Neuronal stem cell (in vitro differentiated cells): ENCODE results near the gene OPRL1.
A peak's percentile ranks its signal among the peaks of the same experiment; 100 is the strongest.
"Not testable (repeated sequence)": the region's sequence is repeated elsewhere in the genome, so short reads cannot be mapped to it uniquely, and the experiment has no call there.

Source experiments
- DNase-seq: peaks from one replicate; pipeline ENCODE4 v3.0.0-alpha.2; 2013; ENCODE audit warnings: low spot score
- H2AFZ ChIP-seq: one replicate; pipeline ENCODE4 v1.6.1; 2013; ENCODE audit warnings: mild to moderate bottlenecking, low read length, inconsistent platforms
- H2AK5ac ChIP-seq: 2 replicates; pipeline ENCODE4 v1.6.1; 2013; ENCODE audit warnings: low read depth, mild to moderate bottlenecking, inconsistent platforms, low read length, moderate library complexity, mixed read lengths
- H2BK120ac ChIP-seq: 2 replicates; pipeline ENCODE4 v1.6.1; 2013; ENCODE audit warnings: low read depth, mild to moderate bottlenecking, inconsistent platforms, low read length, moderate library complexity, mixed read lengths
- H2BK12ac ChIP-seq: one replicate; pipeline ENCODE4 v1.6.1; 2013; ENCODE audit warnings: low read length, inconsistent platforms
- H2BK15ac ChIP-seq: 2 replicates; pipeline ENCODE4 v1.6.1; 2013; ENCODE audit warnings: mild to moderate bottlenecking, low read length, inconsistent platforms, mixed read lengths
- H2BK5ac ChIP-seq: one replicate; pipeline ENCODE4 v1.6.1; 2013; ENCODE audit warnings: inconsistent platforms, mild to moderate bottlenecking, low read length, moderate library complexity
- H3K14ac ChIP-seq: one replicate; pipeline ENCODE4 v1.6.1; 2013; ENCODE audit warnings: low read length, inconsistent platforms
- H3K18ac ChIP-seq: 2 replicates; pipeline ENCODE4 v1.6.1; 2013; ENCODE audit warnings: low read length, inconsistent platforms
- H3K23ac ChIP-seq: 2 replicates; pipeline ENCODE4 v1.6.1; 2013; ENCODE audit warnings: low read depth, mild to moderate bottlenecking, mixed read lengths, low read length, inconsistent platforms; ENCODE audit not compliant: poor library complexity
- H3K27ac ChIP-seq: replicated peaks from 3 replicates; pipeline ENCODE4 v1.5.1; 2013; ENCODE audit warnings: low read length, inconsistent platforms
- H3K27me3 ChIP-seq, 3 experiments: 2 replicates each; pipeline ENCODE4 v1.6.1; 2013; ENCODE audit warnings: low read length in 3 of 3, mild to moderate bottlenecking in 2 of 3, inconsistent platforms in 1 of 3, low read depth in 1 of 3, mixed read lengths in 1 of 3, moderate library complexity in 1 of 3; ENCODE audit not compliant: control insufficient read depth in 3 of 3, insufficient read depth in 3 of 3
- H3K36me3 ChIP-seq, 2 donors: replicated peaks in 1 of 2; 2 replicates each; pipeline ENCODE4 v1.6.1; 2013; ENCODE audit warnings: low read length in 2 of 2; ENCODE audit not compliant: control insufficient read depth in 2 of 2, insufficient read depth in 2 of 2
- H3K4ac ChIP-seq: 2 replicates; pipeline ENCODE4 v1.6.1; 2013; ENCODE audit warnings: inconsistent platforms, mild to moderate bottlenecking, low read length, moderate library complexity
- H3K4me1 ChIP-seq, 2 donors: 1 replicate in 1 of 2; 2 replicates in 1 of 2; pipeline ENCODE4 v1.6.1; 2013; ENCODE audit warnings: low read length in 2 of 2, low read depth in 1 of 2; ENCODE audit not compliant: control insufficient read depth in 2 of 2, insufficient read depth in 1 of 2
- H3K4me2 ChIP-seq: one replicate; pipeline ENCODE4 v1.6.1; 2013; ENCODE audit warnings: mild to moderate bottlenecking, low read length, inconsistent platforms; ENCODE audit not compliant: insufficient read depth, poor library complexity, severe bottlenecking
- H3K4me3 ChIP-seq, 2 donors: 2 replicates each; pipeline ENCODE4 v1.5.1; 2013; ENCODE audit warnings: low read length in 2 of 2, mild to moderate bottlenecking in 2 of 2, inconsistent platforms in 1 of 2, moderate library complexity in 1 of 2
- H3K79me1 ChIP-seq: one replicate; pipeline ENCODE4 v1.6.1; 2013; ENCODE audit warnings: low read depth, mild to moderate bottlenecking, inconsistent platforms, low read length, moderate library complexity
- H3K9ac ChIP-seq: one replicate; pipeline ENCODE4 v1.6.1; 2013; ENCODE audit warnings: mild to moderate bottlenecking, low read depth, low read length, inconsistent platforms; ENCODE audit not compliant: poor library complexity
- H3K9me3 ChIP-seq, 2 donors: replicated peaks in 1 of 2; 2 replicates each; pipeline versions ENCODE3 to v1.6.1; 2013; ENCODE audit warnings: low read length in 2 of 2, mild to moderate bottlenecking in 2 of 2, inconsistent platforms in 1 of 2, low read depth in 1 of 2, mixed read lengths in 1 of 2, moderate library complexity in 1 of 2; ENCODE audit not compliant: control insufficient read depth in 2 of 2, insufficient read depth in 1 of 2
- H4K8ac ChIP-seq: one replicate; pipeline ENCODE4 v1.6.1; 2013; ENCODE audit warnings: low read depth, mild to moderate bottlenecking, inconsistent platforms, low read length, moderate library complexity
- H4K91ac ChIP-seq: one replicate; pipeline ENCODE4 v1.6.1; 2013; ENCODE audit warnings: low read length, low read depth, mild to moderate bottlenecking, inconsistent platforms; ENCODE audit not compliant: poor library complexity
- WGBS, 2 donors: extraction: QIAGEN DNeasy Blood & Tissue Kit; methylation state at CpG; one replicate each; pipeline ENCODE4 v1.1.7; 2013; ENCODE audit warnings: missing lambda C conversion rate in 2 of 2, mixed read lengths in 1 of 2; ENCODE audit not compliant: insufficient read length in 2 of 2, insufficient replicate concordance in 1 of 2; ENCODE audit errors: extremely low coverage in 2 of 2; 5-methylcytosine and 5-hydroxymethylcytosine counted together

The OPRL1 gene

DNA sequence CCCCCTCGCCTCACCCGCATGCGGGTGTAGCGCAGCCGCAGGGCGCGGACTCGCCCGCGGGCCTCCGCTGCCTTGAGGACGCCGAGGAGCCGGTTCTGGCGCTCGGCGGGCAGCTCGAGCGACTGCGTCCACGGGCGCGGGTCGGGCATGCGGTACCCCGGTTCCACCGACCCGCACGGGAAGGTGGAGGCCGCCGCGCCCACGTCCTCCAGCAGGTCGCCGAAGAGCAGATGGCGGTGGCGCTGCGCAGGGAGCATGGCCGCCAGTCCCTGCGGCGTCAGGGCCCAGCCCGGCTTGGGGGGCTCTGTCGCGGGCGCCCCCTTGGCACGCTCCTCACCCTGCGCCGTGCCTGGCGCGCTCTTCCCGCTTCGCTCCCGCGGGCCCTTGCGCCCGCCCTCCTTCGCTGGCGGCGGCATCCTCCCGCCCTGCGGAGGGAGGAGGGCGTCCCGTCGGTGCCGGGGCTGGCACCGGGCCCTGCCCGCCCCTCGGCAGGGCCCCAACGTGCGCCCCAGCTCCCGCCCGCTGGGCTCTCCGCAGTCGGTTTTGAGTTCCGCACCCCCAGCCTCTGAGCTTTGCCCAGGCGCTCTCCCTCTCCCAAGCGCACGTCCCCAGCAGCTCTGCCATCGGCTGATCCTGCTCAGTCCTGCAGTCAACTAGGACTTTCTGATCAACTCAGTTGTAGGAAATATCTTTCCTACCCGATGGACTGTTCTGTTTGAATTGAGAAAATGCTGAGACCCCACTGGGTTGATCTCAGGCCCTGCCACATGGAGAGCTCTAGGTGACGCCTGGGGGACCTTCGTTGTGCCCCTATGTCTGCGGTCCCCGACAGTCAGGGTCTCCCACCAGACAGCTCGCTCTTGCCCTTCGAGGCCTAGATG lies 4.2 kb downstream of the OPRL1 start, which contains the start of gene LKAAEAR1:
Gene LKAAEAR1, minus strand, starts transcription at position 595 of the 881 bp plus-strand sequence. Its CDS starts 179 bp downstream, at position 416.
- Histone ChIP-seq H2AK5ac (peak within 1 kb of the TSS; percentile 20), H3K4me2 (peak within 1 kb of the TSS; percentile 91), H4K8ac (peak within 1 kb of the TSS; percentile 65), H4K91ac (no peak within 1 kb of the TSS), H3K9ac (peak within 1 kb of the TSS; percentile 88), H2BK15ac (peak within 1 kb of the TSS; percentile 49), H3K27me3 (peaks cover 2 to 64% (median 42%) of the 10 kb centered on the region in 3 experiments), H3K36me3 (no peaks in the 10 kb centered on the region), H3K4ac (no peak within 1 kb of the TSS), H2AFZ (peak within 1 kb of the TSS; percentile 85), H2BK5ac (no peak within 1 kb of the TSS), H3K27ac (no peak within 1 kb of the TSS), H2BK120ac (no peak within 1 kb of the TSS), H2BK12ac (peak within 1 kb of the TSS; percentile 94), H3K18ac (peak within 1 kb of the TSS; percentile 98), H3K9me3 (peaks cover 8 to 19% of the 10 kb centered on the region in 2 donors), H3K14ac (peak within 1 kb of the TSS; percentile 94), H3K4me3 (peak within 1 kb of the TSS; percentile 28 to 78), H3K23ac (peak within 1 kb of the TSS; percentile 93), H3K4me1 (peaks cover 27 to 43% of the 10 kb centered on the region in 2 donors), H3K79me1 (peaks cover 2% of the 10 kb centered on the region)
- DNase-seq: no peak
- WGBS, 2 donors: no CpG with 5 or more reads among the region's 86 CpGs

GRCh38 chr20:64084685-64085152 lies 4.8 kb downstream of the OPRL1 start:
- Histone ChIP-seq H3K4me3 (peak overlapping the region in 1 of 2 donors; percentile 51), H3K9me3 (peaks cover 8 to 19% of the 10 kb centered on the region in 2 donors), H3K27me3 (peaks cover 2 to 70% (median 42%) of the 10 kb centered on the region in 3 experiments), H3K14ac (no peak overlapping the region), H4K8ac (no peak overlapping the region), H3K4me1 (peaks cover 26 to 40% of the 10 kb centered on the region in 2 donors), H3K23ac (peak overlapping the region; percentile 67), H3K9ac (peak overlapping the region; percentile 50), H2BK15ac (no peak overlapping the region), H3K79me1 (peaks cover 2% of the 10 kb centered on the region), H2BK12ac (no peak overlapping the region), H2BK120ac (no peak overlapping the region), H3K27ac (no peak overlapping the region), H3K18ac (peak overlapping the region; percentile 98), H2AK5ac (peak overlapping the region; percentile 0), H3K36me3 (no peaks in the 10 kb centered on the region), H2BK5ac (no peak overlapping the region), H4K91ac (no peak overlapping the region), H3K4ac (no peak overlapping the region), H2AFZ (no peak overlapping the region), H3K4me2 (peak overlapping the region; percentile 91)
- DNase-seq: no peak
- no CpG with 5 or more reads among the region's 23 CpGs for WGBS, 2 donors

GRCh38 chr20:64086801-64087200 lies 6.9 kb downstream of the OPRL1 start:
- peaks cover 19 to 22% of the 10 kb centered on the region in 2 donors for H3K4me1 ChIP-seq
- no peak overlapping the region for H2BK5ac ChIP-seq
- no peak overlapping the region for H3K18ac ChIP-seq
- no peak overlapping the region for H3K4me3 ChIP-seq
- H3K79me1 ChIP-seq: no peaks in the 10 kb centered on the region
- H3K9me3 ChIP-seq: peaks cover 8 to 19% of the 10 kb centered on the region in 2 donors
- no peaks in the 10 kb centered on the region for H3K36me3 ChIP-seq
- WGBS, 2 donors: no CpG with 5 or more reads among the region's 11 CpGs
- no peak overlapping the region for H2AFZ ChIP-seq
- peaks cover 2 to 70% (median 41%) of the 10 kb centered on the region in 3 experiments for H3K27me3 ChIP-seq
- H3K4me2 ChIP-seq: no peak overlapping the region
- H3K9ac ChIP-seq: no peak overlapping the region
- no peak for DNase-seq
- H3K4ac ChIP-seq: no peak overlapping the region
- no peak overlapping the region for H2AK5ac ChIP-seq
- H3K23ac ChIP-seq: no peak overlapping the region
- H3K27ac ChIP-seq: no peak overlapping the region
- H2BK12ac ChIP-seq: no peak overlapping the region
- no peak overlapping the region for H4K91ac ChIP-seq
- H2BK120ac ChIP-seq: no peak overlapping the region
- H4K8ac ChIP-seq: no peak overlapping the region
- H2BK15ac ChIP-seq: no peak overlapping the region
- no peak overlapping the region for H3K14ac ChIP-seq

DNA sequence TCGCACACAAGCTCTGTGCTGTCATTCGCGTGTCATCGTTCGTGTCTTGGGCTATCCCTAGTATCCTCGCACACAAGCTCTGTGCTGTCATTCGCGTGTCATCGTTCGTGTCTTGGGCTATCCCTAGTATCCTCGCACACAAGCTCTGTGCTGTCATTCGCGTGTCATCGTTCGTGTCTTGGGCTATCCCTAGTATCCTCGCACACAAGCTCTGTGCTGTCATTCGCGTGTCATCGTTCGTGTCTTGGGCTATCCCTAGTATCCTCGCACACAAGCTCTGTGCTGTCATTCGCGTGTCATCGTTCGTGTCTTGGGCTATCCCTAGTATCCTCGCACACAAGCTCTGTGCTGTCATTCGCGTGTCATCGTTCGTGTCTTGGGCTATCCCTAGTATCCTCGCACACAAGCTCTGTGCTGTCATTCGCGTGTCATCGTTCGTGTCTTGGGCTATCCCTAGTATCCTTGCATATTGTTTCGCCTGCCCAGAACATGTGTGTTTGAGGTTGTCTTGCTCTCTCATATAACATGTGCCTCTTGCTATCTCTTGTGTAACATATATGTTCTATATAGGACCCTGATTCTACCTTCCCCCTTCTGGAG lies 7.4 kb downstream of the OPRL1 start:
- not testable (repeated sequence) for H2BK15ac ChIP-seq, H3K4me3 ChIP-seq, H2BK120ac ChIP-seq, H3K79me1 ChIP-seq, H2BK5ac ChIP-seq, H3K18ac ChIP-seq, H3K14ac ChIP-seq, H3K9ac ChIP-seq, DNase-seq, H4K91ac ChIP-seq, H4K8ac ChIP-seq, H3K23ac ChIP-seq, H3K36me3 ChIP-seq, H2AK5ac ChIP-seq, H3K4ac ChIP-seq, H3K4me2 ChIP-seq, H3K27ac ChIP-seq, H2AFZ ChIP-seq, H2BK12ac ChIP-seq
- Histone ChIP-seq H3K27me3 (peaks cover 2 to 69% (median 38%) of the 10 kb centered on the region in 3 experiments), H3K9me3 (peaks cover 8 to 19% of the 10 kb centered on the region in 2 donors), H3K4me1 (peaks cover 18 to 20% of the 10 kb centered on the region in 2 donors)
- WGBS, 2 donors: no CpG with 5 or more reads among the region's 36 CpGs
